SHP77 (cell line): ENCODE results near the gene FGD3.
"Not testable (repeated sequence)": the region's sequence is repeated elsewhere in the genome, so short reads cannot be mapped to it uniquely, and the experiment has no call there.

ENCODE experiments used
- DNase-seq, 2 experiments: peaks; one replicate each; lab custom pipeline; 2025; lab: John Stamatoyannopoulos, UW

Gene FGD3

GRCh38 chr9:92947268-92948037, at the start of gene FGD3:
TSS of gene FGD3 (plus strand) at chr9:92947523. CDS start at chr9:92976257, 28,734 bp downstream.
- DNase-seq = peak; percentile 34 to 53

- not testable (repeated sequence) for DNase-seq
Observed at GRCh38 chr9:92905137-92905536, 42.2 kb upstream of the FGD3 start.

- DNase-seq = no peak
Observed at GRCh38 chr9:92911511-92912475, 35.5 kb upstream of the FGD3 start.

GRCh38 chr9:92917176-92917800, 30.0 kb upstream of the FGD3 start:
- peak; percentile 10 to 16 for DNase-seq

- DNase-seq = no peak
Observed at GRCh38 chr9:92920437-92920836, 26.9 kb upstream of the FGD3 start.

GRCh38 chr9:92931606-92932005, 15.7 kb upstream of the FGD3 start:
- no peak for DNase-seq

GRCh38 chr9:92934321-92934720, 13.0 kb upstream of the FGD3 start:
- no peak for DNase-seq

- no peak for DNase-seq
Observed at GRCh38 chr9:92938025-92938424, 9.3 kb upstream of the FGD3 start.

- DNase-seq = no peak
Observed at GRCh38 chr9:92941861-92942260, 5.5 kb upstream of the FGD3 start.

GRCh38 chr9:92942688-92943616, 4.4 kb upstream of the FGD3 start:
- peak; percentile 23 to 49 for DNase-seq

GRCh38 chr9:92944921-92945320, 2.4 kb upstream of the FGD3 start:
- DNase-seq = no peak

GRCh38 chr9:92945796-92946195, 1.5 kb upstream of the FGD3 start:
- DNase-seq = no peak

GRCh38 chr9:92948038-92948534, 763 bp downstream of the FGD3 start:
- DNase-seq = no peak

GRCh38 chr9:92948632-92949031, 1.3 kb downstream of the FGD3 start:
- no peak for DNase-seq

- no peak for DNase-seq
Observed at GRCh38 chr9:92949266-92949982, 2.1 kb downstream of the FGD3 start.

GRCh38 chr9:92950359-92950955, 3.1 kb downstream of the FGD3 start:
- no peak for DNase-seq

GRCh38 chr9:92952906-92953610, 5.7 kb downstream of the FGD3 start:
- peak; percentile 70 to 74 for DNase-seq

- peak; percentile 25 to 49 for DNase-seq
Observed at GRCh38 chr9:92954049-92954861, 6.9 kb downstream of the FGD3 start.
